HepG2 (cell line): ENCODE results near the gene MX2. TPM values are rescaled to one million over a fixed set of nuclear protein-coding genes. Genes with fewer than 3 reads are reported as not detected.

Source experiments
- FOXA1 ChIP-seq, 2 experiments: fragments of 450-650 bp in 1 of 2; sonication (generic) in 1 of 2; formaldehyde crosslinking in 1 of 2; IDR thresholded peaks; 2 replicates each; pipeline versions ENCODE4 v1.4.0 to v1.6.1; 2016 to 2020; ENCODE audit warnings: missing genetic modification reagents in 1 of 2
- IKZF4 ChIP-seq: sonication (generic); formaldehyde crosslinking; IDR thresholded peaks from 2 replicates; pipeline ENCODE4 v1.5.1; 2020; ENCODE audit warnings: borderline replicate concordance, mild to moderate bottlenecking, low read depth, missing genetic modification reagents; ENCODE audit errors: not compliant biosample characterization
- MED1 ChIP-seq: sonication (generic); formaldehyde crosslinking; IDR thresholded peaks from 2 replicates; pipeline ENCODE4 v1.4.0; 2020; ENCODE audit warnings: missing genetic modification reagents
- MED8 ChIP-seq: sonication (generic); formaldehyde crosslinking; IDR thresholded peaks from 2 replicates; pipeline ENCODE4 v1.8.1; 2023; ENCODE audit warnings: mild to moderate bottlenecking, missing genetic modification reagents; ENCODE audit not compliant: insufficient replicate concordance
- RCOR2 ChIP-seq: IDR thresholded peaks from 2 replicates; pipeline ENCODE4 v1.6.1; 2016; ENCODE audit warnings: missing biosample characterization, missing genetic modification reagents
- RFX5 ChIP-seq: IDR thresholded peaks from 2 replicates; pipeline ENCODE4 v1.6.1; 2011; ENCODE audit warnings: low read depth, low read length, improper control_type of control experiment
- ZNF207 ChIP-seq: fragments of 450-650 bp; IDR thresholded peaks from 2 replicates; pipeline ENCODE4 v1.6.1; 2016; ENCODE audit warnings: antibody characterized with exemption, borderline replicate concordance
- ZNF30 ChIP-seq: sonication (generic); formaldehyde crosslinking; IDR thresholded peaks from 2 replicates; pipeline ENCODE4 v1.5.0; 2020; ENCODE audit warnings: mild to moderate bottlenecking, missing genetic modification reagents
- ZNF431 ChIP-seq: sonication (generic); formaldehyde crosslinking; IDR thresholded peaks from 2 replicates; pipeline ENCODE4 v1.9.0; 2022; ENCODE audit warnings: missing genetic modification reagents, low read depth, mild to moderate bottlenecking, borderline replicate concordance
- ZNF768 ChIP-seq: sonication (generic); formaldehyde crosslinking; IDR thresholded peaks from 2 replicates; pipeline ENCODE4 v1.4.0; 2020; ENCODE audit warnings: missing genetic modification reagents
- ZNF83 ChIP-seq: sonication (generic); formaldehyde crosslinking; IDR thresholded peaks from 2 replicates; pipeline ENCODE4 v1.4.0; 2020; ENCODE audit warnings: missing genetic modification reagents, mild to moderate bottlenecking, borderline replicate concordance
- polyA plus RNA-seq, 8 experiments: library from polyadenylated mRNA; depleted of rRNA in 3 of 8; stranded (reverse) in 7 of 8; unstranded in 1 of 8; fragments of >200 nt; fragmentation: Illumina TruSeq in 4 of 8; extraction: Trizol in 4 of 8; gene quantifications; 2 replicates each; pipeline versions ENCODE4 v1.2.1 to v1.2.3, GENCODE V29; 2011 to 2016; ENCODE audit warnings: low read depth in 4 of 8, missing spikeins in 1 of 8, mixed read lengths in 1 of 8; ENCODE audit not compliant: insufficient read depth in 1 of 8
- total RNA-seq, 5 experiments: library from RNA; depleted of rRNA; stranded (reverse); fragments of >200 nt; fragmentation: Illumina TruSeq; extraction: Trizol; gene quantifications; 2 replicates each; pipeline ENCODE4 v1.2.3, GENCODE V29; 2016; ENCODE audit warnings: low read depth in 1 of 5
- TF ChIP-seq, protein P1 (sequence below): sonication (generic); formaldehyde crosslinking; IDR thresholded peaks from 2 replicates; pipeline ENCODE4 v1.4.0; 2020; ENCODE audit warnings: mild to moderate bottlenecking, missing genetic modification reagents
- TF ChIP-seq, protein P2 (sequence below): sonication (generic); formaldehyde crosslinking; IDR thresholded peaks from 2 replicates; pipeline ENCODE4 v1.4.0; 2020; ENCODE audit warnings: mild to moderate bottlenecking, missing genetic modification reagents, borderline replicate concordance
- TF ChIP-seq, protein P3 (sequence below), 2 experiments: IDR thresholded peaks; 2 replicates each; pipeline ENCODE4 v1.6.1; 2011 to 2012; ENCODE audit warnings: low read length in 2 of 2, borderline replicate concordance in 1 of 2, low read depth in 1 of 2, mild to moderate bottlenecking in 1 of 2, moderate library complexity in 1 of 2

MX2 gene
- total and polyA plus RNA-seq, 2 of the 13 experiments (the other 11 are each of a cell fraction or from before 2014, with no cell fraction given) = 24.0 to 35.7 TPM

DNA sequence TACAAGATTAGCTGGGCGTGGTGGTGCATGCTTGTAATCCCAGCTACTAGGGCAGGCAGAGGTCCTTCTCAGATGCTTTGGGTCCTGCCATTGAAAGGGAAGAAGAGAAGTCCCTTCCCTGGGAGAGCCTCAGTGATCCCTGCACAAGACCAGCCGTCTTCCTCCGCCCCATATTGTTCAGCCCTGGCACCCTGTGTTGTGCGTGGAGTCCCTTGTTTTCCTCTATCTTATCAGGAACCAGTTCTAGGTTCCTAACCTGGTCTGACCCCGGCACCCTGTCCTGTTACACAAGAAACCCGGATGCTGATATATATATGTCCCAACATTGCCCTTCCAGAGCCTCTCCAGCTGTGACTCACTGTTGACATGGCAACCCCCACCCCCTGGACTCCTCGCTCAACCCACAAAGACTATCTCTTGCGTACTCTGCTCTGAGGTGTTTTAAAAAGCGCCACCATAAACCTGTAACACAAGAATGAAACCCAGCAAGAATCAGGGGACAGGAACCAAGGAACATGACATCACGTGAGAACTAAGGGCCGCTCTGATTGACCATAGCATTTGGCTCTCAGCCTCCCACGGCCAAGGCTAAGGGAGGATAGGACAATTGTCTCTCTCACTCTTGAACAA, 4.8 kb downstream of the MX2 start (continued):
- TF ChIP-seq ZNF431 (CRISPR knock-in tag) (no peak), FOXA1 (IDR thresholded peaks at IDR 0.05) (no peak), FOXA1 (CRISPR knock-in tag; IDR thresholded peaks at IDR 0.05) (peak; percentile 68), MED8 (CRISPR knock-in tag) (peak; percentile 24), RFX5 (0 out of 2 replicates have a peak, but pooled peaks have one; percentile 27), RCOR2 (CRISPR knock-in tag) (no peak; the same call in 1 of the 2 replicates), ZNF30 (CRISPR knock-in tag) (no peak), IKZF4 (CRISPR knock-in tag) (no peak), MED1 (CRISPR knock-in tag) (peak; percentile 68; the same call in 1 of the 2 replicates), ZNF207 (no peak), ZNF83 (CRISPR knock-in tag) (no peak), ZNF768 (CRISPR knock-in tag) (no peak)
- TF ChIP-seq, protein P1, sequence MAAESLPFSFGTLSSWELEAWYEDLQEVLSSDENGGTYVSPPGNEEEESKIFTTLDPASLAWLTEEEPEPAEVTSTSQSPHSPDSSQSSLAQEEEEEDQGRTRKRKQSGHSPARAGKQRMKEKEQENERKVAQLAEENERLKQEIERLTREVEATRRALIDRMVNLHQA (CRISPR knock-in tag) = no peak
- TF ChIP-seq, protein P2, sequence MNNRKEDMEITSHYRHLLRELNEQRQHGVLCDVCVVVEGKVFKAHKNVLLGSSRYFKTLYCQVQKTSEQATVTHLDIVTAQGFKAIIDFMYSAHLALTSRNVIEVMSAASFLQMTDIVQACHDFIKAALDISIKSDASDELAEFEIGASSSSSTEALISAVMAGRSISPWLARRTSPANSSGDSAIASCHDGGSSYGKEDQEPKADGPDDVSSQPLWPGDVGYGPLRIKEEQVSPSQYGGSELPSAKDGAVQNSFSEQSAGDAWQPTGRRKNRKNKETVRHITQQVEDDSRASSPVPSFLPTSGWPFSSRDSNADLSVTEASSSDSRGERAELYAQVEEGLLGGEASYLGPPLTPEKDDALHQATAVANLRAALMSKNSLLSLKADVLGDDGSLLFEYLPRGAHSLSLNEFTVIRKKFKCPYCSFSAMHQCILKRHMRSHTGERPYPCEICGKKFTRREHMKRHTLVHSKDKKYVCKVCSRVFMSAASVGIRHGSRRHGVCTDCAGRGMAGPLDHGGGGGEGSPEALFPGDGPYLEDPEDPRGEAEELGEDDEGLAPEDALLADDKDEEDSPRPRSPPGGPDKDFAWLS (CRISPR knock-in tag) = no peak
- TF ChIP-seq, protein P3, sequence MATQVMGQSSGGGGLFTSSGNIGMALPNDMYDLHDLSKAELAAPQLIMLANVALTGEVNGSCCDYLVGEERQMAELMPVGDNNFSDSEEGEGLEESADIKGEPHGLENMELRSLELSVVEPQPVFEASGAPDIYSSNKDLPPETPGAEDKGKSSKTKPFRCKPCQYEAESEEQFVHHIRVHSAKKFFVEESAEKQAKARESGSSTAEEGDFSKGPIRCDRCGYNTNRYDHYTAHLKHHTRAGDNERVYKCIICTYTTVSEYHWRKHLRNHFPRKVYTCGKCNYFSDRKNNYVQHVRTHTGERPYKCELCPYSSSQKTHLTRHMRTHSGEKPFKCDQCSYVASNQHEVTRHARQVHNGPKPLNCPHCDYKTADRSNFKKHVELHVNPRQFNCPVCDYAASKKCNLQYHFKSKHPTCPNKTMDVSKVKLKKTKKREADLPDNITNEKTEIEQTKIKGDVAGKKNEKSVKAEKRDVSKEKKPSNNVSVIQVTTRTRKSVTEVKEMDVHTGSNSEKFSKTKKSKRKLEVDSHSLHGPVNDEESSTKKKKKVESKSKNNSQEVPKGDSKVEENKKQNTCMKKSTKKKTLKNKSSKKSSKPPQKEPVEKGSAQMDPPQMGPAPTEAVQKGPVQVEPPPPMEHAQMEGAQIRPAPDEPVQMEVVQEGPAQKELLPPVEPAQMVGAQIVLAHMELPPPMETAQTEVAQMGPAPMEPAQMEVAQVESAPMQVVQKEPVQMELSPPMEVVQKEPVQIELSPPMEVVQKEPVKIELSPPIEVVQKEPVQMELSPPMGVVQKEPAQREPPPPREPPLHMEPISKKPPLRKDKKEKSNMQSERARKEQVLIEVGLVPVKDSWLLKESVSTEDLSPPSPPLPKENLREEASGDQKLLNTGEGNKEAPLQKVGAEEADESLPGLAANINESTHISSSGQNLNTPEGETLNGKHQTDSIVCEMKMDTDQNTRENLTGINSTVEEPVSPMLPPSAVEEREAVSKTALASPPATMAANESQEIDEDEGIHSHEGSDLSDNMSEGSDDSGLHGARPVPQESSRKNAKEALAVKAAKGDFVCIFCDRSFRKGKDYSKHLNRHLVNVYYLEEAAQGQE (IDR thresholded peaks at IDR 0.05; ENCODE audit: borderline replicate concordance in 1 of 2, low read depth in 1 of 2, low read length in 2 of 2) = no peak
